ENCODE measurements around the gene WDR43.

The WDR43 gene

DNA sequence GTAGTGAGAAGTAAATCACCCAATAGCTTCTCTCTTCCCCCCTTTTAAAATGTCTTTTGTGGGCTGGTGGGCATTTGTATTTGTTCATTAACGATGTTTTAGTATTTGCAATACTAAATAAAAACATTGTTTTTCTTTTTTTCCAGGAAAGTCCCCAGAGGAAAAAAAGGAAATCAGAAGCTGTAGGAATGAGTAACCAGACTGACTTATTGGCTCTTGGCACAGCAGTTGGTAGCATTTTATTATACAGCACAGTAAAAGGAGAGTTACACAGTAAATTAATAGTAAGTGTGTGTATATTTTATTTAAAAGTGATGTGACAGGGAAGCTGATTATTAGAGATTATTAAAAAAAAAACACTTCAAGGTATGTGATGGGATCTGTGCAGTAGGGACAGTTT, 7.4 kb downstream of the WDR43 start:
- DNase-seq (ENCODE audit: low read depth) = no peak
- no peak overlapping the region for H3K4me3 ChIP-seq (ENCODE audit: low read depth, low read length)
- TF ChIP-seq, protein P1, sequence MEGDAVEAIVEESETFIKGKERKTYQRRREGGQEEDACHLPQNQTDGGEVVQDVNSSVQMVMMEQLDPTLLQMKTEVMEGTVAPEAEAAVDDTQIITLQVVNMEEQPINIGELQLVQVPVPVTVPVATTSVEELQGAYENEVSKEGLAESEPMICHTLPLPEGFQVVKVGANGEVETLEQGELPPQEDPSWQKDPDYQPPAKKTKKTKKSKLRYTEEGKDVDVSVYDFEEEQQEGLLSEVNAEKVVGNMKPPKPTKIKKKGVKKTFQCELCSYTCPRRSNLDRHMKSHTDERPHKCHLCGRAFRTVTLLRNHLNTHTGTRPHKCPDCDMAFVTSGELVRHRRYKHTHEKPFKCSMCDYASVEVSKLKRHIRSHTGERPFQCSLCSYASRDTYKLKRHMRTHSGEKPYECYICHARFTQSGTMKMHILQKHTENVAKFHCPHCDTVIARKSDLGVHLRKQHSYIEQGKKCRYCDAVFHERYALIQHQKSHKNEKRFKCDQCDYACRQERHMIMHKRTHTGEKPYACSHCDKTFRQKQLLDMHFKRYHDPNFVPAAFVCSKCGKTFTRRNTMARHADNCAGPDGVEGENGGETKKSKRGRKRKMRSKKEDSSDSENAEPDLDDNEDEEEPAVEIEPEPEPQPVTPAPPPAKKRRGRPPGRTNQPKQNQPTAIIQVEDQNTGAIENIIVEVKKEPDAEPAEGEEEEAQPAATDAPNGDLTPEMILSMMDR (IDR thresholded peaks at IDR 0.05; ENCODE audit: insufficient read depth, low read depth, low read length, missing control alignments) = no peak

DNA sequence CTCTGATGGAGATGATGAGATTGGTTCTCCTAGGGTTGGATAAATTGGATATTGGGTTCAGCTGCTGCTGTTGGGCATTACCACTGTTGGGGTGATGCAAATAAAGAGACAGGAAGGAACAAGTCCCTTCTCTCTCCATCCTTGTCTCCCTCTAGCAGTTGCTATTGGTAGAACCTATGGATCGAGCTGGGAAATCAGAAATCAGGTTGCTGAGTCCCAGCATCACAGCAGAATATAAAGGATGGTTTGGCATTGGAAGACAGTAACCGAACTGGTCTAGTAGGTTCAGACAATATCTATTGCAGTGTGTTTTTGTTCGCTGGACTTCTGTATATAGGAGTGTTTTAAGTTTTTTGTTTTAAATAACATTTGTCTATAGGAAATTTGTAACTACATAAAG, 8.1 kb downstream of the WDR43 start:
- TF ChIP-seq, protein P1 (IDR thresholded peaks at IDR 0.05; ENCODE audit: insufficient read depth, low read depth, low read length, missing control alignments) = no peak
- DNase-seq (ENCODE audit: low read depth) = no peak
- no peak overlapping the region for H3K4me3 ChIP-seq (ENCODE audit: low read depth, low read length)

DNA sequence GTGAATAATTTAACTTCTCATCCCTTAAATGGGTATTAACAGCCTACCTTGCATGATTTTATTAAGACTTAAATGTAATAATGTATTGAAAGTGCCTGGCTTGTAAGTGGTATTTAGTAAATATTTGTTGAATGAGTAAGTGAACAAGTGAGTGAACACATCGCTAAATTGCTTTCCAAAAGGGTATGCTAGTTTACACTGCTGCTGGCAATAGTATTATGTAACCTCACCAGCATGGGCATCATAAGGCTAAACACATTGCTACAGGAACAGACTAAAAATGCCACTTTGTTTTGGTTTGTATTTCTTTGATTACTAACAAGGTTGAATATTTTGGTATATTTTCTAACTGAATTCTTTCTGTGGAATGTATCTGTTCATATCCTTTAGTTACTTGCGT, 9.8 kb downstream of the WDR43 start:
- no peak for DNase-seq (ENCODE audit: low read depth)
- no peak overlapping the region for H3K4me3 ChIP-seq (ENCODE audit: low read depth, low read length)
- TF ChIP-seq, protein P1 (IDR thresholded peaks at IDR 0.05; ENCODE audit: insufficient read depth, low read depth, low read length, missing control alignments) = no peak

DNA sequence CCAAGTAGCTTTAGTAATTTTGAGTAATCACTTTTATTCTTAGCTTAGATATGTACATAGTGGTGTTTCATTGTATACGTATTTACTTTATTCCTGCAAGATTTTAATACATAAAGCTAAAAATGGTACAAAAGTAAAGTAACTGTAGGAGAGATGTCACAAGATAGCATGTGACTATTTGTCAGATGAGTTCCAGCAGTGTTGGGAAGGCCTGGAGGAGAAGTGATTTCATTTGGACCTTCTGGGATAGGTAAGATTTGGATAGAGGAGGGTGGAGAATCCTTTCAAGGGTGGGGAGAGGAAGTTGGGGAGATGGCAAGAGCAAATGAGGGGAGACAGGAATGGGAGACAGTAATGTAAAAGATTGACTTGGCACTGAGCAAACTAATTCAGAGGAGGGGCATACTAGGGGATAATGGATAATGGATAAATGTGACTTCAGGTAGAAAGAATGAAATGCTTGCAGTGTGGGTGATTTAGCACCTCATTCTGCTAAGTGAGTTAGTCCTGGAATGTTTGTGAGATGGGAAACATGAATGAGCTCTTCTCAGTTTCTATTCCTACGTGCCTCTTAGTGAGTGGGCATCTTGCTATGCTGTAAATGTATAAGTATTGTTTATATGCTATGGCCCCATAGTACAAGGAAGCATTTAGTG, 10.5 kb downstream of the WDR43 start:
- H3K4me3 ChIP-seq (ENCODE audit: low read depth, low read length) = no peak overlapping the region
- no peak for DNase-seq (ENCODE audit: low read depth)
- TF ChIP-seq, protein P1 (IDR thresholded peaks at IDR 0.05; ENCODE audit: insufficient read depth, low read depth, low read length, missing control alignments) = no peak

DNA sequence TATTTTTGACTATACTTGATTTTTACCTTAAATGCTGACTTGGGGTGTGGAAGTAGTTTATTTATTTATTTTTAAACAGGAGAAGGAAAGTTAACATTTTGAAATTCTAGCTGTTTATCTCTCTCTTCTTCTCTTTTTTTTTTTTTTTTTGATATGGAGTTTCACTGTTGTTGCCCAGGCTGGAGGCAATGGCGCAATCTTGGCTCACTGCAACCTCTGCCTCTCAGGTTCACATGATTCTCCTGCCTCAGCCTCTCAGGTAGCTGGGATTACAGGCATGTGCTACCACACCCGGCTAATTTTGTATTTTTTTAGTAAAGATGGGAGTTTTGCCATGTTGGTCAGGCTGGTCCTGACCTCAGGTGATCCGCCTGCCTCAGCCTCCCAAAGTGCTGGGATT, 11.1 kb downstream of the WDR43 start:
- TF ChIP-seq, protein P1 (IDR thresholded peaks at IDR 0.05; ENCODE audit: insufficient read depth, low read depth, low read length, missing control alignments) = no peak

DNA sequence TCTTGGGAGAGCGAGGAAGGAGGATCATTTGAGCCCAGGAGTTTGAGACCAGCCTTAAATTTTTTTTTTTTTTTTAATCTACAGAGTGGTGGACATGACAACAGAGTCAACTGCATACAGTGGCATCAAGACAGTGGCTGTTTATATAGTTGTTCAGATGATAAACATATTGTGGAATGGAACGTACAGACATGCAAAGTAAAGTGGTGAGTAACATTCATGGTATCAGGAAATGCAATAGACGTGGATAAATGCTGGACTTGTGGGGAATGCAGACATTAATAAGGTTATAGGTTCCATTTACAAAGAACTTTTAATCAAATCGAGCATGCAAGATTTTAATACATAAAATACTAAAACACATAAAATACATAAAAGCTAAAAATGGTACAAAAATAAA, 11.9 kb downstream of the WDR43 start:
- no peak for DNase-seq (ENCODE audit: low read depth)
- TF ChIP-seq, protein P1 (IDR thresholded peaks at IDR 0.05; ENCODE audit: insufficient read depth, low read depth, low read length, missing control alignments) = no peak
- no peak overlapping the region for H3K4me3 ChIP-seq (ENCODE audit: low read depth, low read length)

More for the DNA sequence above, 11.1 kb downstream of the WDR43 start:
- H3K4me3 ChIP-seq (ENCODE audit: low read depth, low read length) = no peak overlapping the region
- no peak for DNase-seq (ENCODE audit: low read depth)

DNA sequence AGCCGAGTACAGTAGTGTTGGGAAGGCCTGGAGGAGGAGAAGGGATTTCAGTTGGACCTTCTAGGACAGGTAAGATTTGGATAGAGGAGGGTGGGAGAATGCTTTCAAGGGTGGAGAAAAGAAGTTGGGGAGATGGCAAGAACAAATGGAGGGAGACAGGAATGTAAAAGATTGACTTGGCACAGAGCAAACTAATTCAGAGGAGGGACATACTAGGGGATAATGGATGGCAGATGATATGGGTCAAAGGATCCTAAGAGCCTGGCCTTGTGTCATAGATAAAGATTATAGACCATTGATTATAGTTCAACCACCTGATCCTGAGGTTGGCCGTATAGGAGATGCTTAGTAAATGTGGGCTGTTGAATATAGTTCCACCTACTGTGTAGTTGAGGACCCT, 12.4 kb downstream of the WDR43 start:
- DNase-seq (ENCODE audit: low read depth) = no peak
- TF ChIP-seq, protein P1 (IDR thresholded peaks at IDR 0.05; ENCODE audit: insufficient read depth, low read depth, low read length, missing control alignments) = no peak

More for the DNA sequence above, 12.4 kb downstream of the WDR43 start:
- no peak overlapping the region for H3K4me3 ChIP-seq (ENCODE audit: low read depth, low read length)
